ENCODE data around the gene DHRS7B. TPM values are rescaled to one million over a fixed set of nuclear protein-coding genes. Genes with fewer than 3 reads are reported as not detected.
"Not testable (repeated sequence)": the region's sequence is repeated elsewhere in the genome, so short reads cannot be mapped to it uniquely, and the experiment has no call there.

DHRS7B gene
- total RNA-seq, 1 donor from 2014 or later, result 14.4 TPM

- DNase-seq (ENCODE audit: low read depth in 2 of 2), result no peak
Observed at GRCh38 chr17:21177401-21177800, 50.6 kb downstream of the DHRS7B start.

- no peak for DNase-seq (ENCODE audit: low read depth in 2 of 2)
Observed at GRCh38 chr17:21177854-21178600, 51.3 kb downstream of the DHRS7B start.

GRCh38 chr17:21183468-21183867 lies 56.7 kb downstream of the DHRS7B start:
- peak in 1 of 2 donors; percentile 18 for DNase-seq (ENCODE audit: low read depth in 2 of 2)

- no peak for DNase-seq (ENCODE audit: low read depth in 2 of 2)
Observed at GRCh38 chr17:21184570-21184969, 57.8 kb downstream of the DHRS7B start.

- no peak for DNase-seq (ENCODE audit: low read depth in 2 of 2)
Observed at GRCh38 chr17:21185061-21185460, 58.3 kb downstream of the DHRS7B start.

- DNase-seq (ENCODE audit: low read depth in 2 of 2), result peak; percentile 68 to 81
Observed at GRCh38 chr17:21186399-21187187, 59.8 kb downstream of the DHRS7B start.

GRCh38 chr17:21189361-21189760 lies 62.6 kb downstream of the DHRS7B start:
- no peak for DNase-seq (ENCODE audit: low read depth in 2 of 2)

GRCh38 chr17:21190078-21190477 lies 63.3 kb downstream of the DHRS7B start:
- DNase-seq (ENCODE audit: low read depth in 2 of 2), result no peak

- DNase-seq (ENCODE audit: low read depth in 2 of 2), result peak; percentile 30 to 66
Observed at GRCh38 chr17:21191698-21192097, 64.9 kb downstream of the DHRS7B start.

- DNase-seq (ENCODE audit: low read depth in 2 of 2), result not testable (repeated sequence)
Observed at GRCh38 chr17:21192414-21192813, 65.7 kb downstream of the DHRS7B start.

GRCh38 chr17:21193031-21193430 lies 66.3 kb downstream of the DHRS7B start:
- DNase-seq (ENCODE audit: low read depth in 2 of 2), result no peak

- no peak for DNase-seq (ENCODE audit: low read depth in 2 of 2)
Observed at GRCh38 chr17:21194226-21194625, 67.5 kb downstream of the DHRS7B start.

- no peak for DNase-seq (ENCODE audit: low read depth in 2 of 2)
Observed at GRCh38 chr17:21194703-21195102, 67.9 kb downstream of the DHRS7B start.

GRCh38 chr17:21196126-21196525 lies 69.4 kb downstream of the DHRS7B start:
- no peak for DNase-seq (ENCODE audit: low read depth in 2 of 2)

GRCh38 chr17:21198411-21198810 lies 71.6 kb downstream of the DHRS7B start:
- DNase-seq (ENCODE audit: low read depth in 2 of 2), result no peak

- DNase-seq (ENCODE audit: low read depth in 2 of 2), result no peak
Observed at GRCh38 chr17:21199311-21199710, 72.5 kb downstream of the DHRS7B start.

GRCh38 chr17:21199856-21200255 lies 73.1 kb downstream of the DHRS7B start:
- DNase-seq (ENCODE audit: low read depth in 2 of 2), result no peak

- DNase-seq (ENCODE audit: low read depth in 2 of 2), result no peak
Observed at GRCh38 chr17:21200590-21201297, 74.0 kb downstream of the DHRS7B start.

GRCh38 chr17:21201298-21201595 lies 74.5 kb downstream of the DHRS7B start:
- no peak for DNase-seq (ENCODE audit: low read depth in 2 of 2)

- DNase-seq (ENCODE audit: low read depth in 2 of 2), result no peak
Observed at GRCh38 chr17:21201874-21202273, 75.1 kb downstream of the DHRS7B start.

GRCh38 chr17:21202512-21202911 lies 75.7 kb downstream of the DHRS7B start:
- no peak for DNase-seq (ENCODE audit: low read depth in 2 of 2)

GRCh38 chr17:21204935-21205334 lies 78.2 kb downstream of the DHRS7B start:
- DNase-seq (ENCODE audit: low read depth in 2 of 2), result no peak
